ENCODE results near the gene SNUPN.
"Not testable (repeated sequence)": the region's sequence is repeated elsewhere in the genome, so short reads cannot be mapped to it uniquely, and the experiment has no call there.

The SNUPN gene

GRCh38 chr15:75583701-75584100, 41.8 kb downstream of the SNUPN start:
- DNase-seq (ENCODE audit: low read depth in 3 of 3) = no peak

DNA sequence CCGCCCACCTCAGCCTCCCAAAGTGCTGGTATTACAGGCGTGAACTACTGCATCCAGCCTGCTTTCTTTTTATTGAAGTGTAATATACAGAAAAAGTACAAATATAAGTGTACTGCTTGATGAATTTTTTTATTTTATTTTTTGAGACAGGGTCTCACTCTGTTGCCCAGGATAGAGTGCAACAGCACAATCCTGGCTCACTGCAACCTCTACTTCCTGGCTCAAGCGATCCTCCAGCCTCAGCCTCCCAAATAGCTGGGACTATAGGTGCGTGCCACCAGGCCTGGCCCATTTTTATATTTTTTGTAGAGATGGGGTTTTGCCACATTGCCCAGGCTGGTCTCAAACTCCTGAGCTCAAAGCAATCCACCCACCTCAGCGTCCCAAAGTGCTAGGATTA, 42.6 kb downstream of the SNUPN start:
- not testable (repeated sequence) for DNase-seq (ENCODE audit: low read depth in 3 of 3)

- DNase-seq (ENCODE audit: low read depth in 3 of 3) = peak; percentile 43 to 68 (median 44)
These were observed 46.3 kb downstream of the SNUPN start, which contains the start of gene PTPN9 for GRCh38 chr15:75578948-75579920. PTPN9 (minus strand) TSS chr15:75579315; CDS start chr15:75578776, 539 bp downstream.

DNA sequence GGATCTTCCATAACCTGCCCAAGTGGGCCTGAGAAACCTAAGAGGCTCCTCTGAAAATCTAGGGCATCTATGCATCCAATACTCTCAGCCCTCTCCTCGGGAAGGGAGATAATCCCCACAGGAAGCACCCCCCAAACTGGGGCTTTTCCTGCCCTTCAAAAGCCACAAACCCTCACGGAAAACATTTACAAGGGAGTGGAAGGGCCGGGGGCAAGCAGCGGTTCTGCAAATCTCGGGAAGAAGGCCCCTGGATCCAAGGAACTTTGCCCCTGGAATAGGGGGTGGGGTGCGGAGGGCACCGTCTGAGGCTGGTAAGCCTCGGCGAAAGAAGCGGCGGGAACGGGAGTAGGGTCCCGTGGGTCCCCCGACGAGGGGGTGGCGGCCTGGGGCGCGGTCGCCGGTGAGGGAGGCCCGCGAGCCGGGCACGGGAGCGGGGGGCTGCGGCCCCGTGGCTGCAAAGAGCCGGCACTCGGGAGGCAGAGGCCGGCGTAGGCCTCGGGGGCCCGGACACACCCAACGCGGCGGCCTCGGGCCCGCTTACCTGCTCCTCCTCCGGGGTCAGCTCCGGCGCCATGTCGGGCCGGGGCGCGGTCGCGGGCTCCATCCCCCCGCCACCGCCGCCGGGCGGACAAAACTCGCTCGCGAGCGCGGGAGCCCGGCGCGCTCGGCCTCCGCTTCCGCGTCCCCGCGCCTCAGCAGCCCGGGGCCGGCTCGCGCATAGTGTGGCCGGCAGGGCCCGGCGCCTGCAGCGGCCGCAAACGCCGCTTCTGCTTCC, 47.2 kb downstream of the SNUPN start:
- no peak for DNase-seq (ENCODE audit: low read depth in 3 of 3)

DNA sequence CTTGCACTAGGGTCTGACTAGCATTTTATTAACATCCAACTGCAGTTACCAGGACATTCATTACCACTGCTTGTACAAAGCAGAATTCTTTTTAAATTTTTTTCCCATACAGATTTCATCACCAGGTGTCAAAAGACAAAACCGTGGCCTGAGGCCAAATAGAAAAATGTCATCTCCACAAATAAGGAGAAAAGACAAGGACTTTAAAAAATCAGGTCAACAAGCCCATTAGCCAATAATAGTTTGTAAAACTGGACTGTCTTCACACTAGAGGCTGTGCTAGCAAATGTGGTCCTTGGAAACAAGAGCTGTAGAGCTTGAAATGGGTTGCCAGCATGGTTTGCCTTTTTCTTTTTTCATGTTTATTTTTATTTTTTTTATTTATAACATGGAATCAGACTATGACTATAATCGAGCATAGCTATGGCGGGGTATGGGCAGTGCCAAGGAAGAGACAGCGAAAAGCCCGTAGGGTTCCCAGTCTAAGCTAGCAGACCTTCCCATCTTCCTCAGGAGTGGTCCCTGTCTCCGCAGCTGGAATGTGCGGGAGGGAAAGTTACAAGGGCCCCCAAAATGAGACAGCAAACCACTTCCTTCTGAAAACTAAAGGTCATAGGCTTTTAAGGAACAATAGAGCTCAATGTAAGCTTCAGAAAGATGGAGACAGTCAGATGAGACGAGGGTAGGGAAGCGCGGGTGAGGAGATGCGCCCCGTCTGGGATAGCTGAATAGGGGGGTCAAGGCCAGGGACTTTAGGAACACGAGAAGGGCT, 47.9 kb downstream of the SNUPN start:
- no peak for DNase-seq (ENCODE audit: low read depth in 3 of 3)

- DNase-seq (ENCODE audit: low read depth in 3 of 3) = no peak
These were observed 51.7 kb downstream of the SNUPN start for GRCh38 chr15:75573648-75574384.

GRCh38 chr15:75570126-75570845, 55.2 kb downstream of the SNUPN start:
- no peak for DNase-seq (ENCODE audit: low read depth in 3 of 3)

DNA sequence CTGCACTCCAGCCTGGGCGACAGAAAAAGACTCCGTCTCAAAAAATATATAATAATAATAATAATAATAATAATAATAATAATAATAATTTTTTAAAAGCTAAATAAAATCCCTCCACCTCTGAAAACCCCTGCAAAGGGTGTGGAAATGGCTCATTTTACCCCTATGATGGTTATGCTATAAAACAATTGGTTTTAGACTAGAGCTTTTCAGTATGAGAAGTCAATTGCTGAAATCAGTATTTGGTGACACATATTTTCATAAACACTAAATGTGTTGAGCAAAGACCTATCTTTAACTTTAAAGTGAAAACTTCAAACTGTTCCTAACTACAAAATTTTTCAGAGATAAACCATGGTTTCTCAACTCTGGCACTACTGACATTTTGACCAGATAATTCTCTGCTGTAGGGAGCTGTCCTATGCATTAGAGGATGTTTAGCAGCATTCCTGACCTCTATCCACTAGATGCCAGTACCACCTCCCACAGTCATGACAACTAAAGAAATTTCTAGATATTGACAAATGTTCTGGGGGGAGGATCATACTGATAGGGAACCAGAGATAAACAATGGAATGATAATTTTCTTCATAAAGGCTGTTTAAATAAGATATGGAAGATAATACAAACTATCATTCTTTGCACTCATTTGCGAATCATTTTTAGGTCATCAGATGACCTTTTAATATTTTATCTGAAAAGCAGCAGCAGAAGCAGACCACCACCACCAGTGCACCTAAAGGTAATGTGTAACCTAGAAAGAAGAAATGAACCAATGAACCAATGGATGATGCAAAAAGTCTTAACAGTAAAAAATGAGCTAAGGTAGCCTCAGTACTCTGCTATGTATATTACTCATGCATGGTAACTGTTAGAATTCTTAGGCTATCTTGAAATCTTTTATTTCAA, 60.2 kb downstream of the SNUPN start:
- no peak for DNase-seq (ENCODE audit: low read depth in 3 of 3)

DNA sequence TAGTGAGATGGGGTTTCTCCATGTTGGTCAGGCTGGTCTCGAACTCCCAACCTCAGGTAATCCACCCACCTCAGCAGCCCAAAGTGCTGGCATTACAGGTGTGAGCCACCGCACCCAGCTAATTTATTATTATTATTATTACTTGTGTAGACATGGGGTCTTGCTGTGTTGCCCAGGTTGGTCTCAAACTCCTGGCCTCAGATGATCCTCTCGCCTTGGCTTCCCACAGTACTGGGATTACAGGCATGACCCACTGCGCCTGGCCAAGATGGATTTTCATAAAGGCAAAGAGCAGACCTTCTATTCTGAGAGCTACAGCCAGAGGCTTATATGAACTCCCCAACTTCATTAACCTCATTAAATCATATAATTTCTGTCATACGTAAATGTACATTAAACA, 63.6 kb downstream of the SNUPN start:
- DNase-seq (ENCODE audit: low read depth in 3 of 3) = no peak

DNA sequence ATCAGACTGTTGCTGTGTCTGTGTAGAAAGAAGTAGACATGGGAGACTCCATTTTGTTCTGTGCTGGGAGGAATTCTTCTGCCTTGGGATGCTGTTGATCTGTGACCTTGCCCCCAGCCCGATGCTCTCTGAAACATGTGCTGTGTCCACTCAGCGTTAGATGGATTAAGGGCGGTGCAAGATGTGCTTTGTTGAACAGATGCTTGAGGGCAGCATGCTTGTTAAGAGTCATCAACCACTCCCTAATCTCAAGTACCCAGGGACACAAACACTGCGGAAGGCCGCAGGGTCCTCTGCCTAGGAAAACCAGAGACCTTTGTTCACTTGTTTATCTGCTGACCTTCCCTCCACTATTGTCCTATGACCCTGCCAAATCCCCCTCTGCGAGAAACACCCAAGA, 66.2 kb downstream of the SNUPN start:
- DNase-seq (ENCODE audit: low read depth in 3 of 3) = not testable (repeated sequence)

- not testable (repeated sequence) for DNase-seq (ENCODE audit: low read depth in 3 of 3)
These were observed 66.6 kb downstream of the SNUPN start for GRCh38 chr15:75558955-75559354.

DNA sequence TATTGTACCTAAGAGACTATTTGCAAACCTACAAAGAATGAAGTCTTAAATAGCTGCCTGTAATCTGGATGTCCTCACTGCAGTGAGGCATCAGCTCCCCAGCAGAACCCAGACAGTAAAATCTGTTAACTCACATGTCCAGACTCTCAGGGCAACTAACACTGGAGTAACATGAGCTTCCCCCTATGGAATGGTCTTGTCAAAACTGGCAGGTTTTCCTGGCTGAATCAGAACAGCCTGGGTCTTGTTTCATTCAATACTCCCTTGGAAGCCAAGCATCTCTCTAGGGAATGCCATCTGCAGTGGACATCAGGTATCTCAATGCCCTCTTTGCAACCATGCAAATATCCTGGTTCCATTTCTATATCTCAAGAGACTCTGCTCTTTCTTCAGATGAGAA, 70.8 kb downstream of the SNUPN start:
- DNase-seq (ENCODE audit: low read depth in 3 of 3) = no peak

DNA sequence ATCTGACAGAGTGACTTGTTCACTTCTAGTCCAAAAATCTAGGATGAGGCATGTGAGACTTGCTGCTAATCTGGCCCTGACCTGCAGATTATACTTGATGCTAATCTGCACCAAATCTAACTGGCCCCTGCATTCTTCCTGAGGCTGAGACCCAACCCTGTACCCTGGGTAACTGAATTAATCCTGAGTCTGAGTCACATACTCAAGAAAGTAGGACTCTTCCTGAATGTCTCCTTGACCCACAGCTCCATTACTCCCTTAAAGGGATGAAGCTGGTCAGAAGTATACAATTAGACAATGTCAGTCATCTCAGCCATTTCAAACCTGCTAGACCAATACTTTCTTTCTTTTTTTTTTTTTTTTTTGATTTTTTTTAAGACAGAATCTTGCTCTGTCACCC, 71.9 kb downstream of the SNUPN start:
- no peak for DNase-seq (ENCODE audit: low read depth in 3 of 3)

DNA sequence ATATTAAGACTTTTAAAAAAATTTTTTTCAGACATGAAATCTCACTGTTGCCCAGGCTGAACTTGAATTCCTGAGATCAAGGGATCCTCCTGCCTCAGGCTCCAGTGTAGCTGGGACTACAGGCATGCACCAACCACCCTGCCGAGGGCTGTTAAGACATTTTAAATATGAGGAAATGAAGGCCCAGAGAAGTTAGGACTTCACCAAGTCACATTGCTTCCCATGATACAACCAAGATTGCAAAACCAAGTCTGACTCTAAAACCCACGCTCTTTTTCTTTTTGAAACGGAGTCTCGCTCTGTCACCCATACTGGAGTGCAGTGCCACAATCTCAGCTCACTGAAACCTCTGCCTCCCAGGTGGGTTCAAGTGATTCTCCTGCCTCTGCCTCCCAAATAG, 74.4 kb downstream of the SNUPN start:
- no peak for DNase-seq (ENCODE audit: low read depth in 3 of 3)
